Measurements from ENCODE around the gene GNG8.

Gene GNG8

GRCh38 chr19:46600384-46601317, 35.4 kb downstream of the GNG8 start (continued):
- TF ChIP-seq ZBTB10 (tag by site-specific recombination; IDR thresholded peaks at IDR 0.05), result peak; percentile 41; the same call in 1 of the 2 replicates
- peak; percentile 34; the same call in 1 of the 2 replicates for TF ChIP-seq ZBTB20 (tag by site-specific recombination; IDR thresholded peaks at IDR 0.05)
- TF ChIP-seq ZNF423 (tag by site-specific recombination; IDR thresholded peaks at IDR 0.05), result no peak
- peak; percentile 34; the same call in 1 of the 2 replicates for TF ChIP-seq ZNF513 (tag by site-specific recombination; IDR thresholded peaks at IDR 0.05)
- TF ChIP-seq ZNF544 (tag by site-specific recombination; IDR thresholded peaks at IDR 0.05), result no peak
- peak; percentile 73 for TF ChIP-seq ZNF2 (tag by site-specific recombination; IDR thresholded peaks at IDR 0.05)
- TF ChIP-seq, protein P1, sequence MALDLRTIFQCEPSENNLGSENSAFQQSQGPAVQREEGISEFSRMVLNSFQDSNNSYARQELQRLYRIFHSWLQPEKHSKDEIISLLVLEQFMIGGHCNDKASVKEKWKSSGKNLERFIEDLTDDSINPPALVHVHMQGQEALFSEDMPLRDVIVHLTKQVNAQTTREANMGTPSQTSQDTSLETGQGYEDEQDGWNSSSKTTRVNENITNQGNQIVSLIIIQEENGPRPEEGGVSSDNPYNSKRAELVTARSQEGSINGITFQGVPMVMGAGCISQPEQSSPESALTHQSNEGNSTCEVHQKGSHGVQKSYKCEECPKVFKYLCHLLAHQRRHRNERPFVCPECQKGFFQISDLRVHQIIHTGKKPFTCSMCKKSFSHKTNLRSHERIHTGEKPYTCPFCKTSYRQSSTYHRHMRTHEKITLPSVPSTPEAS (tag by site-specific recombination; IDR thresholded peaks at IDR 0.05), result peak; percentile 55; the same call in 1 of the 2 replicates
- no peak for TF ChIP-seq ZNF707 (tag by site-specific recombination; IDR thresholded peaks at IDR 0.05)
- peak; percentile 99 for TF ChIP-seq KLF7 (tag by site-specific recombination; IDR thresholded peaks at IDR 0.05; ENCODE audit: borderline replicate concordance)
- 0 out of 2 replicates have a peak, but pooled peaks have one; percentile 62 for TF ChIP-seq ZNF701 (tag by site-specific recombination; IDR thresholded peaks at IDR 0.05)
- no peak for TF ChIP-seq ZNF114 (tag by site-specific recombination; IDR thresholded peaks at IDR 0.05)
- TF ChIP-seq GLIS2 (tag by site-specific recombination; IDR thresholded peaks at IDR 0.05), result peak; percentile 42; the same call in 1 of the 2 replicates
- no peak for TF ChIP-seq ZNF677 (tag by site-specific recombination; IDR thresholded peaks at IDR 0.05)
- peak; percentile 99 for TF ChIP-seq ZNF148 (tag by site-specific recombination; IDR thresholded peaks at IDR 0.05; ENCODE audit: borderline replicate concordance)
- TF ChIP-seq ZNF571 (tag by site-specific recombination; IDR thresholded peaks at IDR 0.05), result no peak
- TF ChIP-seq ZNF792 (tag by site-specific recombination; IDR thresholded peaks at IDR 0.05), result peak; percentile 100
- no peak for TF ChIP-seq ZNF555 (tag by site-specific recombination; conservative IDR thresholded peaks at IDR 0.05)
- TF ChIP-seq BCL11A (tag by site-specific recombination; IDR thresholded peaks at IDR 0.05; ENCODE audit: low read depth), result no peak
- no peak; the same call in 1 of the 2 replicates for TF ChIP-seq ZNF626 (tag by site-specific recombination; IDR thresholded peaks at IDR 0.05)
- TF ChIP-seq, protein P2, sequence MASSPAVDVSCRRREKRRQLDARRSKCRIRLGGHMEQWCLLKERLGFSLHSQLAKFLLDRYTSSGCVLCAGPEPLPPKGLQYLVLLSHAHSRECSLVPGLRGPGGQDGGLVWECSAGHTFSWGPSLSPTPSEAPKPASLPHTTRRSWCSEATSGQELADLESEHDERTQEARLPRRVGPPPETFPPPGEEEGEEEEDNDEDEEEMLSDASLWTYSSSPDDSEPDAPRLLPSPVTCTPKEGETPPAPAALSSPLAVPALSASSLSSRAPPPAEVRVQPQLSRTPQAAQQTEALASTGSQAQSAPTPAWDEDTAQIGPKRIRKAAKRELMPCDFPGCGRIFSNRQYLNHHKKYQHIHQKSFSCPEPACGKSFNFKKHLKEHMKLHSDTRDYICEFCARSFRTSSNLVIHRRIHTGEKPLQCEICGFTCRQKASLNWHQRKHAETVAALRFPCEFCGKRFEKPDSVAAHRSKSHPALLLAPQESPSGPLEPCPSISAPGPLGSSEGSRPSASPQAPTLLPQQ (tag by site-specific recombination; IDR thresholded peaks at IDR 0.05), result peak; percentile 99
- TF ChIP-seq ZNF747 (tag by site-specific recombination; IDR thresholded peaks at IDR 0.05), result no peak
- TF ChIP-seq ZNF132 (tag by site-specific recombination; IDR thresholded peaks at IDR 0.05; ENCODE audit: borderline replicate concordance), result no peak
- TF ChIP-seq, protein P3, sequence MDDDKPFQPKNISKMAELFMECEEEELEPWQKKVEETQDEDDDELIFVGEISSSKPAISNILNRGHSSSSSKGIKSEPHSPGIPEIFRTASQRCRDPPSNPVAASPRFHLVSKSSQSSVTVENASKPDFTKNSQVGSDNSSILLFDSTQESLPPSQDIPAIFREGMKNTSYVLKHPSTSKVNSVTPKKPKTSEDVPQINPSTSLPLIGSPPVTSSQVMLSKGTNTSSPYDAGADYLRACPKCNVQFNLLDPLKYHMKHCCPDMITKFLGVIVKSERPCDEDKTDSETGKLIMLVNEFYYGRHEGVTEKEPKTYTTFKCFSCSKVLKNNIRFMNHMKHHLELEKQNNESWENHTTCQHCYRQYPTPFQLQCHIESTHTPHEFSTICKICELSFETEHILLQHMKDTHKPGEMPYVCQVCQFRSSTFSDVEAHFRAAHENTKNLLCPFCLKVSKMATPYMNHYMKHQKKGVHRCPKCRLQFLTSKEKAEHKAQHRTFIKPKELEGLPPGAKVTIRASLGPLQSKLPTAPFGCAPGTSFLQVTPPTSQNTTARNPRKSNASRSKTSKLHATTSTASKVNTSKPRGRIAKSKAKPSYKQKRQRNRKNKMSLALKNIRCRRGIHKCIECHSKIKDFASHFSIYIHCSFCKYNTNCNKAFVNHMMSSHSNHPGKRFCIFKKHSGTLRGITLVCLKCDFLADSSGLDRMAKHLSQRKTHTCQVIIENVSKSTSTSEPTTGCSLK (tag by site-specific recombination; IDR thresholded peaks at IDR 0.05), result no peak
- 0 out of 2 replicates have a peak, but pooled peaks have one; percentile 29 for TF ChIP-seq ZNF169 (tag by site-specific recombination; IDR thresholded peaks at IDR 0.05)
- TF ChIP-seq SCRT2 (tag by site-specific recombination; IDR thresholded peaks at IDR 0.05), result peak; percentile 60; the same call in 1 of the 2 replicates

Measured in HEK293 (cell line).